GM21717 (cell line): ENCODE measurements around the gene HOXA10.

Source experiments
- ATAC-seq: cut with Tn5 transposase; IDR thresholded peaks from one replicate; pipeline ENCODE4 v1.9.1; 2021; ENCODE audit warnings: mild to moderate bottlenecking, moderate library complexity; ENCODE audit not compliant: unreplicated experiment

Gene HOXA10

GRCh38 chr7:27157702-27158431, 16.3 kb downstream of the HOXA10 start:
- no peak for ATAC-seq

DNA sequence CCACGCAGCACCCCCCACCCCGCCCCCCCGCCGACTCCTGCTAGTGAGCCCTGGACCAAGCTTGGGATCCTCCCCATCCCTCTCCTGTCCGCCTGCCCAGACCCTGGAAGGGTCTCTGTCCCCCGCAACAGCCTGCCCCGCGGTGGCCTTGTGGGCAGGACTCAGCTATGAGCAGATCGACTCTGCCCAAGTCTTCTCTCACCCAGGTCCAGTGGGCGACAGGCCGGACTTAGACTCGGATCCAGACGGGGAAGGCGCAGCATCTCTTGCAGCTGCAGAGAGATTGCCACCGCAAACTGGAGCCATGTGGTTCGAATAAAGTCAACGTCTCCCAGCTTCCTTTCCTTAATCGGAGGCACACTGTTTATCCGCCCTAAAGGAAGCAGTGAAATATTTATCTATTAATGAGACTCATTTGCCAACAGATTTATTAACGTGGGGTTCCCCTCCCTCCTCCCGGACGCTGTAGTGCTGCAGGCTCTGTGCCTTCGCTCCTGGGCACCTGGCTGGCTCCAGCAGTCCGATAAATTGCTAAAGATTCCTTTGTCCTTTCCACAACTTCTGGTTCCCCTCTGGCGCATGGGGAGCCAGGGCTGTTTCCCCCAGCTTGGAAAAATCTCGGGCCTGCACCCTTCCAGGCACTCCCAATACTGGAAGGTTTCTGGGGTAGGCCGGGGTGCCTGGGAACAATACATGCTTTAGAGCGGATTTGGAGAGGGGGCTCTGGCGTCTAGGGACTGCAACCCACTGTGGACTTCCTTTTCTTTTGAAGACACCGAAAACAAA, 17.0 kb downstream of the HOXA10 start:
- no peak for ATAC-seq

DNA sequence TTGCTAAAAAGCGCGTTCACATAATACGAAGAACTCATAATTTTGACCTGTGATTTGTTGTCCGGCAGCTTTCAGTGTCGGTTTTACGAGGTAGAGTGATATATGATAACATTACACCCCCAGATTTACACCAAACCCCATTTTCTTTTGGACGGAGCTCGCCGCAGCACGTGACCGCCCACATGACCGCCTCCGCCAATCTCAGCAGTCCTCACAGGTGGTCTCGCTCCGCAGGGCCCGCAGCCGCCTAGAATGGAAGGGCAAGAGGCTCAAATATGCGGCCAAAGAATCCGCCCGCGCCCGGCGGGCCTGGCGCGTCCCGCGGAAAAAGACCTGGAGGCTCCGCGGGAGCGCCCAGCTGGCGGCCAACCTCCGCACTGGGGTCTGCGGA, 17.6 kb downstream of the HOXA10 start, which contains the start of gene HOXA7:
HOXA7 (minus strand) TSS at position 168 of the 391 bp plus-strand sequence; CDS start at position 38, 130 bp downstream.
- no peak for ATAC-seq

GRCh38 chr7:27155816-27156507, 18.2 kb downstream of the HOXA10 start:
- ATAC-seq: no peak

- no peak for ATAC-seq
Measured at GRCh38 chr7:27154901-27155815, 19.0 kb downstream of the HOXA10 start.

GRCh38 chr7:27154369-27154768, 19.8 kb downstream of the HOXA10 start:
- ATAC-seq: no peak

GRCh38 chr7:27153526-27153925, 20.6 kb downstream of the HOXA10 start:
- no peak for ATAC-seq

- no peak for ATAC-seq
Measured at GRCh38 chr7:27152816-27153442, 21.2 kb downstream of the HOXA10 start.

- ATAC-seq: no peak
Measured at GRCh38 chr7:27151931-27152815, 21.9 kb downstream of the HOXA10 start, which contains the start of gene HOXA3. Gene HOXA3 (minus strand): TSS chr7:27152583. CDS start chr7:27110640, 41,943 bp downstream.

DNA sequence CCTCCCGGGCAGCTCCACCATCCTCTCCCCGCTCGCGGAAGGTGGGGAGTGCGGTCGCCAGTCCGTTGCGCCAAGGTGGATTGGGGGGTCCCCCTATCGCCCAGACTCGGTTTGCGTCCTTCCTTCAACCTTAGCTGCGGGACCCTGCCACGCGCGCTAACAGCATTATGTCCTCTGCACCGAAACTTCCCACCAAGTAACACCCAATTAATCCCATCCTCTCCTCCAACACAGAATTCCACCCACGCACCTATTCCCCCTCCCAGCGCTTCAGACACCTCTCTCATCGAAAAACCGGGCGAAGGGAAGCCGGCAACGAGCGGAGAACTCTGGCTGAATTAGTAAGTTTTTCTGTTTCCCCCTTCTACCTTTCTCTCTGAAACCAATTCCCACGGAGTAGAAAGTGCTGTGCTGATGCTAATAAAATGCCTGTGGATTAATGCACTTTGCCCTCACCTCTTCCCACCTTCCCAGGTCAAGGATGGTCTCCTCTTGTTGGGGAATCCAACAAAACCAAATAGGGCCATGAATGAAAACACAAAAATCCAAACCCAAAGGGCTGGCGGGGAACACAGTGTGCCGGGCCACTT, 22.7 kb downstream of the HOXA10 start:
- no peak for ATAC-seq

DNA sequence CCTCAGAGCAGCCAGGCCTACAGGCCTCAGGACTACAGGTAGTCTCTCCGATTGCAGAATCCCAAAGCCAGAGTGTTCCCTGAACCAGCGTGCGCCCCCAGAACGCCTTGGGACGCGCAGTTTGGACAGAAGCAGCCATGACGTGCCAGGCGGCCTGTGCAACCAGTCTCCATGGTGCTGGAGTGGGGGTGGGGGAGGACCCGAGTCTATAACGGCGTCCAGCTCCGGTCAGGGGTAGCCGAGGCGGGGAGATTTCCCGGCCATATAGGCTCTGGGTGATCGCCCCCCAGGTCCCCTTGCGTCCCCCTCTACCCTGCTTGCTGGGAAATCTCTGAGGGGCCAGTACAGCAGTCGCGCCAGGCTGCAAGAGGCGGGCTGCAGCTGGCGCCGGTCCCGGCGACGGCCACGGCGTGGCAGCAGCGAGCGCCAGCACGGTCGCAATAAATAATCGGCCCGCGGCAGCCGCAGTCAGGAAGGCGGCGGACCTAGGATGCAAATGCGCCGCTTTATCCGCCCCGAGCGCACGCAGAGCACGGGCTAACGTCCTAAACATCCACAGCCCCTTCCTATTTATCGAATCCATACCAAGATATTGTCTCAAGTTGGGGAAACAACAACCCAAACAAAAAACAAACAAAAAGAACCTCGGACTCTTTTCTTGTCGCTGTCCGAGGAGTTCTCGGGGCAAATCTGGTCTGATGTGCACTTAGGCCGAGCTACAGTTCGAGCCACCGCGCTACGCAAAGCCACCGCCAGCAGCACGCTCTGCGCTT, 23.4 kb downstream of the HOXA10 start:
- peak; percentile 70 for ATAC-seq

DNA sequence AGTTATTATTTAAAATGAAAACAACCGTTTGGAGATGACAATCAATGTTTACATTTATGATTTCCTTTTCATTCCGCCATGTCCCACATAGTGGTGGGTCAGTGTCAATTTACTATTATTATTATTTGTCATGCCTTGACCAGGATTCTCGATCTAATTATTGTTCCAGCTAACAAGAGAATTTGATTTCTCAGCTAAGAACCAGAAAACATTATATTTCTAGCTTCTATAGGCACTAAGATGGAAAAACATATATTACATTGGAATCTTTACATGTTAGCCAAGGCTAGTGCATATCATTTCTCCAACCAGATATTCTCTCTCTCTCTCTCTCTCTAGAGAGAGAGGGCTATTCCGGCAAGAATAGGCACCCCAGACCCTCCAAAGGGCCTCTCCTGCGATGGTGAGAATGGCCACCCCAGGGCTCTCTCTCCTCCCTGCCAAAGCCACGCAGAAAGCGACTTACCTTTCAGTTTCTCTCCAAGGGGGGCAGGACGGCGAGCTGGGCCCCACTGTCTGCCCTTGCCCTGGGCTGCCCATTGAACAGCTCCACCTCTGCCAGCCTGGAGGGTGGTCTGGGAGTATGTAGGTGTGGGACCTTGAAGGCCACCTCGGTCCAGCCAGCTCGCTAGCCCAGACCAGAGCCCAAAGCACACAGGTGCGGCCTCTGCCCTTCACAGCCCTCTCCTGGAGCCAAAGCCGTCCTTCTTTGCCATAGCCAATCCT, 24.1 kb downstream of the HOXA10 start:
- peak; percentile 9 for ATAC-seq

GRCh38 chr7:27148756-27149641, 25.1 kb downstream of the HOXA10 start:
- ATAC-seq: no peak

DNA sequence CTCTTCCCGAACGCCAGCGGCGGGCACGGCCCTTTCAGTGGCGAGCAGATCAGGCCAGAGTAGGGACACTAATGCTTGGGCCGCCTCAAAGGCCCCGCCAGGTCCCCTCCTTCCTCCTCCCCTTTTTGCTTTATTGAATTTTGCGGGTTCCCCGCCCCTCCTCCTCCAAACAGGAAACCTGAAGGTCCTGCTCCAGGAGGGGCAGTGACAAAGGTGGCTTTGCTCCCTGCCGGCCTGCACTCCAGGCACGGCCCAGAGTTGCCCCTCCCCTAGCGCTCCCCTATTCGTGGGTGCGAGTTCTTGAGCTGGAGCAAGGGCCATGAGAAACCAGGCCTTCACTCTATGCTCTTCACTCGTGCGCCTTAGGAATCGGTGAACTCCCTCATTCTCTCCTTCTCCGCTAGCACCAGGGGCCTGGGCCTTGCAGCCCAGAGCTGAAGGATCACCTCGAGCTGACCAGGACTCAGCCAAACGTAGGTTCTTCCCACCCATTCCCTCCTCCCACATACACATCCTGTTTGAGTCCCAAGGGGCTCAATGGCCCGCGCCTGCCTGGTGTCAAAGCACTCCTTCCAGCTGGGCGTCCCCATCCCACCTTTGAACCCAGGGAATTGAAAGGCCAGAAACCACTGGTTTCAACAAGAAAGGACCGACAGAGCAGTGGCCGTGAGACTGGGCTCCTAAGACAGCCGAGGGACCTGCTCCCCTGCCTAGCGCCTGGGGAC, 25.9 kb downstream of the HOXA10 start:
- ATAC-seq: no peak

GRCh38 chr7:27147199-27148030, 26.7 kb downstream of the HOXA10 start, which contains the start of gene HOXA6:
Gene HOXA6 (minus strand): TSS chr7:27147774. CDS start chr7:27147749, 25 bp downstream.
- ATAC-seq: no peak
